WTC11 (cell line): ENCODE results near the gene QARS1. TPM values are rescaled to one million over a fixed set of nuclear protein-coding genes. Genes with fewer than 3 reads are reported as not detected.

ENCODE experiments used
- ATAC-seq: fragments of 200-7000 bp; cut with Tn5 transposase; 2 replicates; pipeline ENCODE4 v1.10.0; 2021; ENCODE audit warnings: mild to moderate bottlenecking, moderate library complexity
- CTCF ChIA-PET: fragments of 300-600 bp; sonication (Branson Sonifier 250); formaldehyde crosslinking; loops from one replicate; lab custom pipeline; 2021; ENCODE audit warnings: antibody characterized with exemption; lab: Charles Lee
- POLR2A ChIA-PET: fragments of 350-600 bp; sonication (Branson Sonifier 250); formaldehyde crosslinking; loops from one replicate; lab custom pipeline; 2021; ENCODE audit warnings: antibody characterized with exemption; lab: Charles Lee
- DNase-seq: peaks from one replicate; pipeline ENCODE4 v3.0.0; 2021; ENCODE audit warnings: low spot score
- H3K27ac Mint-ChIP-seq: 2 replicates; pipeline ENCODE4 v1.8.0; 2021; ENCODE audit warnings: mixed read lengths
- H3K27me3 Mint-ChIP-seq: 2 replicates; pipeline ENCODE4 v1.8.0; 2021; ENCODE audit warnings: low read depth, mild to moderate bottlenecking, moderate library complexity, mixed read lengths
- H3K36me3 Mint-ChIP-seq: 2 replicates; pipeline ENCODE4 v1.8.0; 2021; ENCODE audit warnings: mixed read lengths
- H3K4me1 Mint-ChIP-seq: 2 replicates; pipeline ENCODE4 v1.8.0; 2022; ENCODE audit warnings: mixed read lengths
- H3K4me3 Mint-ChIP-seq: 2 replicates; pipeline ENCODE4 v1.8.0; 2021; ENCODE audit warnings: mild to moderate bottlenecking, moderate library complexity, mixed read lengths
- H3K9me3 Mint-ChIP-seq: 2 replicates; pipeline ENCODE4 v1.8.0; 2021; ENCODE audit warnings: mixed read lengths
- CREM ChIP-seq: sonication (generic); formaldehyde crosslinking; IDR thresholded peaks from 2 replicates; pipeline ENCODE4 v1.8.1; 2022; ENCODE audit warnings: mild to moderate bottlenecking, missing genetic modification reagents, moderate library complexity
- GTF2I ChIP-seq: fragments of 250-450 bp; sonication (Bioruptor Pico); conservative IDR thresholded peaks from 2 replicates; pipeline ENCODE4 v1.4.0; 2021; ENCODE audit warnings: mild to moderate bottlenecking
- JAZF1 ChIP-seq: fragments of 250-450 bp; sonication (Bioruptor Pico); IDR thresholded peaks from 2 replicates; pipeline ENCODE4 v1.9.0; 2021; ENCODE audit warnings: moderate library complexity, mild to moderate bottlenecking, inconsistent platforms
- JUN ChIP-seq: sonication (generic); formaldehyde crosslinking; IDR thresholded peaks from 2 replicates; pipeline ENCODE4 v1.8.0; 2023; ENCODE audit warnings: mild to moderate bottlenecking, missing genetic modification reagents
- MXD4 ChIP-seq: fragments of 250-450 bp; sonication (Bioruptor Pico); IDR thresholded peaks from 2 replicates; pipeline ENCODE4 v1.8.0; 2021; ENCODE audit warnings: mild to moderate bottlenecking, moderate library complexity, borderline replicate concordance
- NR1H2 ChIP-seq: sonication (generic); formaldehyde crosslinking; IDR thresholded peaks from 2 replicates; pipeline ENCODE4 v1.9.0; 2021; ENCODE audit warnings: mild to moderate bottlenecking, moderate library complexity, missing genetic modification reagents
- SP1 ChIP-seq: sonication (generic); formaldehyde crosslinking; conservative IDR thresholded peaks from 2 replicates; pipeline ENCODE4 v1.8.1; 2022; ENCODE audit warnings: missing genetic modification reagents
- ZNF263 ChIP-seq: sonication (generic); formaldehyde crosslinking; IDR thresholded peaks from 2 replicates; pipeline ENCODE4 v1.8.1; 2022; ENCODE audit warnings: low read depth, mild to moderate bottlenecking, moderate library complexity, missing genetic modification reagents
- microRNA-seq: library from miRNA; unstranded; fragments of <30 nt; microRNA quantifications from one replicate; pipeline ENCODE4 v1.2.0, GENCODE V29; 2022; ENCODE audit warnings: borderline number of aligned reads
- total RNA-seq: library from RNA; stranded (reverse); gene quantifications from 3 replicates; pipeline ENCODE4 v1.2.3, GENCODE V29; 2021
- TF ChIP-seq, protein P1 (sequence below): sonication (generic); formaldehyde crosslinking; IDR thresholded peaks from 2 replicates; pipeline ENCODE4 v1.8.1; 2023; ENCODE audit warnings: mild to moderate bottlenecking, missing genetic modification reagents
- TF ChIP-seq, protein P2 (sequence below): sonication (generic); formaldehyde crosslinking; IDR thresholded peaks from 2 replicates; pipeline ENCODE4 v1.8.1; 2023; ENCODE audit warnings: mild to moderate bottlenecking, missing genetic modification reagents, moderate library complexity
- TF ChIP-seq, protein P3 (sequence below): fragments of 250-450 bp; sonication (Bioruptor Pico); IDR thresholded peaks from 2 replicates; pipeline ENCODE4 v1.9.0; 2021; ENCODE audit warnings: moderate library complexity, mild to moderate bottlenecking, inconsistent platforms, borderline replicate concordance
- TF ChIP-seq, protein P4 (sequence below): sonication (generic); formaldehyde crosslinking; conservative IDR thresholded peaks from 2 replicates; pipeline ENCODE4 v1.8.1; 2022; ENCODE audit warnings: mild to moderate bottlenecking, missing genetic modification reagents
- TF ChIP-seq, protein P5 (sequence below): fragments of 250-450 bp; sonication (Bioruptor Pico); IDR thresholded peaks from 2 replicates; pipeline ENCODE4 v1.8.0; 2021; ENCODE audit warnings: mild to moderate bottlenecking

Gene QARS1
- total RNA-seq, 1 experiment from 2014 or later: 471 TPM

DNA sequence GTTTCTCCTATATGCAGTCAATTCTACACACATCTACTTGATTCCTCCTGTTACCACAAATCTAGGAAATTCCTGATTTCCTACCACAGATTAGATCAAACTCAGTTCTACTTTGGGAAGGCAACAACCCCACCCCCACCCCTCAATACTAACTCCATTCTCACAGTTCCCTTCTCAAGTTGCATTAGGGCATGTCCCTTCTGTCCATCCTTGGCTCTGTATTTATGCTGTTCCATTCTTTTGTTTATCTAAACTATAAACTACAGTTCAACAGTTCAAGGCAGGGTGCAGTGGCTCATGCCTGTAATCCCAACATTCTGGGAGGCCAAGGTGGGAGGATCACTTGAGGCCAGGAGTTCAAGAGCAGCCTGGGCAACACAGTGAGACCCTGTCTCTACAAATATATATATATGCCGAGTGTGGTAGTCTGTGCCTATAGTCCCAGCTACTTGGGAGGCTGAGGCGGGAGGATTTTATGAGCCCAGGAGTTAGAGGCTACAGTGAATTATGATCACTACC, 50.2 kb downstream of the QARS1 start:
- TF ChIP-seq, protein P1, sequence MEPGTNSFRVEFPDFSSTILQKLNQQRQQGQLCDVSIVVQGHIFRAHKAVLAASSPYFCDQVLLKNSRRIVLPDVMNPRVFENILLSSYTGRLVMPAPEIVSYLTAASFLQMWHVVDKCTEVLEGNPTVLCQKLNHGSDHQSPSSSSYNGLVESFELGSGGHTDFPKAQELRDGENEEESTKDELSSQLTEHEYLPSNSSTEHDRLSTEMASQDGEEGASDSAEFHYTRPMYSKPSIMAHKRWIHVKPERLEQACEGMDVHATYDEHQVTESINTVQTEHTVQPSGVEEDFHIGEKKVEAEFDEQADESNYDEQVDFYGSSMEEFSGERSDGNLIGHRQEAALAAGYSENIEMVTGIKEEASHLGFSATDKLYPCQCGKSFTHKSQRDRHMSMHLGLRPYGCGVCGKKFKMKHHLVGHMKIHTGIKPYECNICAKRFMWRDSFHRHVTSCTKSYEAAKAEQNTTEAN (CRISPR knock-in tag): no peak
- no peak for TF ChIP-seq JAZF1 (CRISPR knock-in tag)
- no peak overlapping the region for H3K27ac Mint-ChIP-seq
- H3K9me3 Mint-ChIP-seq: no peaks in the 10 kb centered on the region
- ChIA-PET CTCF (interaction anchor here (0.6 kb wide), 1 partner anchor 8 kb away, joined by 4 read pairs; no protein-coding TSS in a partner anchor), POLR2A (no interaction called here)
- H3K4me1 Mint-ChIP-seq: no peaks in the 10 kb centered on the region
- no peak overlapping the region for H3K4me3 Mint-ChIP-seq
- H3K36me3 Mint-ChIP-seq: peaks cover 61% of the 10 kb centered on the region
- no peaks in the 10 kb centered on the region for H3K27me3 Mint-ChIP-seq
- ATAC-seq (no peak), DNase-seq (no peak)

DNA sequence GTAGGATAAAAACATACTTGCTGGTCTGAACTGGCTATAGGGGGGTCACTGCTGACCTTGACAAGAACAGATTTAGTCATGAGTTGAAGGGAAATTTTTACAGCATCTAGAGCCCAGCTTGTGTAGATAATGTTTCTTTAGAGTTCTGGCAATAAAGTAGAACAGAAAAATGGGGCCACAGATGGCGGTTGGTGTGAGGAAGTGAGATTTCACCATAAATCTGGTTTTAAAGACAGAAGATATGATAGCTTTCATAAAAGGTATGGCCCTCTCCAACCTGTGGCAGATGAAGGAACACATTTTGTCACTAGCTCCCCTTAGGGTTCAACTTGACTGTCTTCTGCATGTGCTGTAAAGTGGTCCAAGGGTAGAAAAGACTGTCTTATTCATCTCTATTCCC, 51.0 kb downstream of the QARS1 start:
- H3K9me3 Mint-ChIP-seq: no peaks in the 10 kb centered on the region
- no peak overlapping the region for H3K4me3 Mint-ChIP-seq
- no peak for DNase-seq
- no peaks in the 10 kb centered on the region for H3K27me3 Mint-ChIP-seq
- no peak for ATAC-seq
- CTCF ChIA-PET: no interaction called here
- no peak overlapping the region for H3K27ac Mint-ChIP-seq
- peaks cover 65% of the 10 kb centered on the region for H3K36me3 Mint-ChIP-seq
- no peaks in the 10 kb centered on the region for H3K4me1 Mint-ChIP-seq
- POLR2A ChIA-PET: no interaction called here
- TF ChIP-seq MXD4 (CRISPR knock-in tag) (no peak), ZNF263 (CRISPR knock-in tag) (no peak), SP1 (CRISPR knock-in tag) (no peak), NR1H2 (no peak), GTF2I (CRISPR knock-in tag) (no peak), JUN (no peak), CREM (CRISPR knock-in tag) (no peak)
- TF ChIP-seq, protein P2, sequence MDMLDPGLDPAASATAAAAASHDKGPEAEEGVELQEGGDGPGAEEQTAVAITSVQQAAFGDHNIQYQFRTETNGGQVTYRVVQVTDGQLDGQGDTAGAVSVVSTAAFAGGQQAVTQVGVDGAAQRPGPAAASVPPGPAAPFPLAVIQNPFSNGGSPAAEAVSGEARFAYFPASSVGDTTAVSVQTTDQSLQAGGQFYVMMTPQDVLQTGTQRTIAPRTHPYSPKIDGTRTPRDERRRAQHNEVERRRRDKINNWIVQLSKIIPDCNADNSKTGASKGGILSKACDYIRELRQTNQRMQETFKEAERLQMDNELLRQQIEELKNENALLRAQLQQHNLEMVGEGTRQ (CRISPR knock-in tag): no peak
- TF ChIP-seq, protein P3, sequence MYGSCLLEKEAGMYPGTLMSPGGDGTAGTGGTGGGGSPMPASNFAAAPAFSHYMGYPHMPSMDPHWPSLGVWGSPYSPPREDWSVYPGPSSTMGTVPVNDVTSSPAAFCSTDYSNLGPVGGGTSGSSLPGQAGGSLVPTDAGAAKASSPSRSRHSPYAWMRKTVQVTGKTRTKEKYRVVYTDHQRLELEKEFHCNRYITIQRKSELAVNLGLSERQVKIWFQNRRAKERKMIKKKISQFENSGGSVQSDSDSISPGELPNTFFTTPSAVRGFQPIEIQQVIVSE (CRISPR knock-in tag): no peak
- TF ChIP-seq, protein P4, sequence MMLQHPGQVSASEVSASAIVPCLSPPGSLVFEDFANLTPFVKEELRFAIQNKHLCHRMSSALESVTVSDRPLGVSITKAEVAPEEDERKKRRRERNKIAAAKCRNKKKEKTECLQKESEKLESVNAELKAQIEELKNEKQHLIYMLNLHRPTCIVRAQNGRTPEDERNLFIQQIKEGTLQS (CRISPR knock-in tag): no peak
- TF ChIP-seq, protein P5, sequence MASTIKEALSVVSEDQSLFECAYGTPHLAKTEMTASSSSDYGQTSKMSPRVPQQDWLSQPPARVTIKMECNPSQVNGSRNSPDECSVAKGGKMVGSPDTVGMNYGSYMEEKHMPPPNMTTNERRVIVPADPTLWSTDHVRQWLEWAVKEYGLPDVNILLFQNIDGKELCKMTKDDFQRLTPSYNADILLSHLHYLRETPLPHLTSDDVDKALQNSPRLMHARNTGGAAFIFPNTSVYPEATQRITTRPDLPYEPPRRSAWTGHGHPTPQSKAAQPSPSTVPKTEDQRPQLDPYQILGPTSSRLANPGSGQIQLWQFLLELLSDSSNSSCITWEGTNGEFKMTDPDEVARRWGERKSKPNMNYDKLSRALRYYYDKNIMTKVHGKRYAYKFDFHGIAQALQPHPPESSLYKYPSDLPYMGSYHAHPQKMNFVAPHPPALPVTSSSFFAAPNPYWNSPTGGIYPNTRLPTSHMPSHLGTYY: no peak

Small RNA genes within 50 kb of the gene (microRNA-seq; reads per million reads assigned to microRNA genes)
- not detected for gene MIR6890

Other genes with a start within 250 kb of the QARS1 start
- gene SLC25A20, start 205.9 kb downstream of the QARS1 start, total RNA-seq: 3.9 to 6.3 TPM (median 4.9 TPM) in 3 replicates
- 86.2 to 134 TPM (median 95.1 TPM) in 3 replicates for gene ARIH2, start 185.9 kb downstream of the QARS1 start, total RNA-seq
- 21.9 to 28.8 TPM (median 28.2 TPM) in 3 replicates for gene P4HTM, start 114.5 kb downstream of the QARS1 start, total RNA-seq
- 204 to 213 TPM (median 209 TPM) in 3 replicates for gene WDR6, start 97.4 kb downstream of the QARS1 start, total RNA-seq
- 38.8 to 41.4 TPM (median 39.6 TPM) in 3 replicates for gene DALRD3, start 86.2 kb downstream of the QARS1 start, total RNA-seq
- gene NDUFAF3, start 82.6 kb downstream of the QARS1 start, total RNA-seq: 36.8 to 50.3 TPM (median 49.6 TPM) in 3 replicates
- gene IMPDH2, start 75.4 kb downstream of the QARS1 start, total RNA-seq: 449 to 472 TPM (median 452 TPM) in 3 replicates
- 110 to 123 TPM (median 120 TPM) in 3 replicates for gene QRICH1, start 10.7 kb downstream of the QARS1 start, total RNA-seq
- 72.4 to 75.8 TPM (median 73.3 TPM) in 3 replicates for gene USP19, start 16.1 kb upstream of the QARS1 start, total RNA-seq
- gene LAMB2, start 28.3 kb upstream of the QARS1 start, total RNA-seq: 118 to 134 TPM (median 130 TPM) in 3 replicates
- 29.8 to 32.0 TPM (median 29.8 TPM) in 3 replicates for gene CCDC71, start 61.6 kb upstream of the QARS1 start, total RNA-seq
- gene KLHDC8B, start 66.8 kb upstream of the QARS1 start, total RNA-seq: 13.5 to 21.5 TPM (median 16.1 TPM) in 3 replicates
- gene C3orf62, start 172.5 kb upstream of the QARS1 start, total RNA-seq: 2.1 to 2.5 TPM (median 2.4 TPM) in 3 replicates
- 29.1 to 38.5 TPM (median 36.6 TPM) in 3 replicates for gene USP4, start 235.3 kb upstream of the QARS1 start, total RNA-seq